Choroid plexus epithelial cell (primary cell): ENCODE measurements around the gene ASAP2.

Experiments used
- DNase-seq: peaks from one replicate; pipeline ENCODE4 v3.0.0-alpha.2; 2010; ENCODE audit warnings: low read depth
- H3K4me3 ChIP-seq: 2 replicates; pipeline ENCODE4 v1.5.1; 2011; ENCODE audit warnings: low read depth, mild to moderate bottlenecking, control low read depth, low read length, moderate library complexity
- CTCF ChIP-seq: conservative IDR thresholded peaks from 2 replicates; pipeline ENCODE4 v1.5.1; 2011; ENCODE audit warnings: low read depth, mild to moderate bottlenecking, control low read depth, inconsistent platforms, low read length, moderate library complexity

The ASAP2 gene

GRCh38 chr2:9364791-9365497 lies 158.3 kb downstream of the ASAP2 start:
- peak; percentile 50 for DNase-seq

GRCh38 chr2:9365498-9366019 lies 158.9 kb downstream of the ASAP2 start:
- no peak for TF ChIP-seq CTCF
- H3K4me3 ChIP-seq: no peak overlapping the region
- DNase-seq: no peak

More at GRCh38 chr2:9364791-9365497, 158.3 kb downstream of the ASAP2 start:
- no peak for TF ChIP-seq CTCF
- no peak overlapping the region for H3K4me3 ChIP-seq

- H3K4me3 ChIP-seq: no peak overlapping the region
- DNase-seq: no peak
- TF ChIP-seq CTCF: no peak
Observed at GRCh38 chr2:9366026-9366425, 159.4 kb downstream of the ASAP2 start.

- H3K4me3 ChIP-seq: no peak overlapping the region
- no peak for DNase-seq
- no peak for TF ChIP-seq CTCF
Observed at GRCh38 chr2:9370746-9371145, 164.1 kb downstream of the ASAP2 start.

GRCh38 chr2:9373047-9373446 lies 166.4 kb downstream of the ASAP2 start:
- no peak for DNase-seq
- TF ChIP-seq CTCF: no peak
- H3K4me3 ChIP-seq: no peak overlapping the region

- no peak for DNase-seq
- TF ChIP-seq CTCF: no peak
- H3K4me3 ChIP-seq: no peak overlapping the region
Observed at GRCh38 chr2:9373476-9373875, 166.9 kb downstream of the ASAP2 start.

GRCh38 chr2:9374071-9374730 lies 167.6 kb downstream of the ASAP2 start:
- DNase-seq: no peak
- no peak for TF ChIP-seq CTCF
- H3K4me3 ChIP-seq: no peak overlapping the region
